HFFc6 (cell line): ENCODE measurements around the gene DLG2. TPM values are rescaled to one million over a fixed set of nuclear protein-coding genes. Genes with fewer than 3 reads are reported as not detected.

ENCODE experiments used
- DNase-seq: peaks from one replicate; pipeline ENCODE4 v3.0.0-alpha.2; 2018
- H3K27ac Mint-ChIP-seq: 2 replicates; pipeline ENCODE4 v1.8.0; 2020; ENCODE audit warnings: mild to moderate bottlenecking, mixed read lengths
- H3K27me3 Mint-ChIP-seq: 2 replicates; pipeline ENCODE4 v1.8.0; 2021; ENCODE audit warnings: mild to moderate bottlenecking, moderate library complexity, mixed read lengths; ENCODE audit not compliant: insufficient read depth
- H3K36me3 Mint-ChIP-seq: 2 replicates; pipeline ENCODE4 v1.8.0; 2021; ENCODE audit warnings: low read depth, mixed read lengths
- H3K4me1 Mint-ChIP-seq: 2 replicates; pipeline ENCODE4 v1.8.0; 2020; ENCODE audit warnings: low read depth, mixed read lengths
- H3K4me3 Mint-ChIP-seq: 2 replicates; pipeline ENCODE4 v1.8.0; 2020; ENCODE audit warnings: mild to moderate bottlenecking, moderate library complexity, mixed read lengths
- H3K9me3 Mint-ChIP-seq: 2 replicates; pipeline ENCODE4 v1.8.0; 2020; ENCODE audit warnings: mild to moderate bottlenecking, mixed read lengths
- CTCF ChIP-seq: fragments of 200-600 bp; sonication (generic); IDR thresholded peaks from 2 replicates; pipeline ENCODE4 v1.5.0; 2021; ENCODE audit warnings: antibody characterized with exemption, mild to moderate bottlenecking
- total RNA-seq, 6 experiments: library from RNA; stranded (reverse); fragmentation: NEBNext Ultra II Directional; extraction: Animal tissue kit (Norgen Biotek cat#: 25700); gene quantifications; 2 replicates in 1 of 6; 3 replicates in 5 of 6; pipeline ENCODE4 v1.2.3, GENCODE V29; 2021

The DLG2 gene
- total RNA-seq, 6 experiments from 2014 or later, result 0.39 to 1.00 (median 0.80) TPM; not detected in 1

- Mint-ChIP-seq H3K4me3 (no peak overlapping the region), H3K36me3 (no peaks in the 10 kb centered on the region), H3K27me3 (no peaks in the 10 kb centered on the region), H3K9me3 (peaks cover 11% of the 10 kb centered on the region), H3K4me1 (no peaks in the 10 kb centered on the region), H3K27ac (no peak overlapping the region)
- TF ChIP-seq CTCF, result no peak
- DNase-seq, result no peak
Measured at GRCh38 chr11:85539740-85540139, 87.4 kb downstream of the DLG2 start.

GRCh38 chr11:85539029-85539689 lies 88.0 kb downstream of the DLG2 start:
- DNase-seq, result no peak
- Mint-ChIP-seq H3K27ac (no peak overlapping the region), H3K4me1 (no peaks in the 10 kb centered on the region), H3K4me3 (no peak overlapping the region), H3K27me3 (no peaks in the 10 kb centered on the region), H3K36me3 (no peaks in the 10 kb centered on the region), H3K9me3 (peaks cover 14% of the 10 kb centered on the region)
- no peak for TF ChIP-seq CTCF

- peaks cover 14% of the 10 kb centered on the region for H3K9me3 Mint-ChIP-seq
- H3K27me3 Mint-ChIP-seq, result no peaks in the 10 kb centered on the region
- H3K27ac Mint-ChIP-seq, result no peak overlapping the region
- H3K4me1 Mint-ChIP-seq, result no peaks in the 10 kb centered on the region
- no peak for DNase-seq
- TF ChIP-seq CTCF, result no peak
- H3K36me3 Mint-ChIP-seq, result no peaks in the 10 kb centered on the region
- no peak overlapping the region for H3K4me3 Mint-ChIP-seq
Measured at GRCh38 chr11:85536438-85536837, 90.7 kb downstream of the DLG2 start.

- DNase-seq, result no peak
- H3K27ac Mint-ChIP-seq, result no peak overlapping the region
- H3K9me3 Mint-ChIP-seq, result peaks cover 14% of the 10 kb centered on the region
- H3K4me1 Mint-ChIP-seq, result no peaks in the 10 kb centered on the region
- H3K4me3 Mint-ChIP-seq, result no peak overlapping the region
- no peak for TF ChIP-seq CTCF
- H3K36me3 Mint-ChIP-seq, result no peaks in the 10 kb centered on the region
- no peaks in the 10 kb centered on the region for H3K27me3 Mint-ChIP-seq
Measured at GRCh38 chr11:85534806-85535205, 92.3 kb downstream of the DLG2 start.

- no peaks in the 10 kb centered on the region for H3K27me3 Mint-ChIP-seq
Measured at GRCh38 chr11:85531191-85531897, 95.8 kb downstream of the DLG2 start.

More at GRCh38 chr11:85531191-85531897, 95.8 kb downstream of the DLG2 start:
- no peak for DNase-seq
- H3K36me3 Mint-ChIP-seq, result no peaks in the 10 kb centered on the region
- no peak for TF ChIP-seq CTCF
- peaks cover 7% of the 10 kb centered on the region; the same call in 1 of the 2 replicates for H3K9me3 Mint-ChIP-seq
- no peak overlapping the region for H3K4me3 Mint-ChIP-seq
- H3K4me1 Mint-ChIP-seq, result no peaks in the 10 kb centered on the region
- H3K27ac Mint-ChIP-seq, result no peak overlapping the region
